Aorta (tissue), 5 donors: Measurements from ENCODE around the gene FLT3. TPM values are rescaled to one million over a fixed set of nuclear protein-coding genes. Genes with fewer than 3 reads are reported as not detected.

Source experiments
- ATAC-seq: fragments of 200-7000 bp; cut with Tn5 transposase; one replicate; pipeline ENCODE4 v1.9.1; 2022; ENCODE audit warnings: moderate library complexity; ENCODE audit not compliant: low FRiP score
- DNase-seq, 2 donors: peaks; one replicate each; pipeline ENCODE4 v3.0.0-alpha.2; 2020
- H3K27ac ChIP-seq, 2 donors: one replicate each; pipeline ENCODE4 v1.5.1; 2013; ENCODE audit warnings: low read length in 2 of 2, mild to moderate bottlenecking in 2 of 2, moderate library complexity in 2 of 2, control low read depth in 1 of 2, inconsistent platforms in 1 of 2, low read depth in 1 of 2
- H3K27me3 ChIP-seq, 2 donors: one replicate each; pipeline ENCODE4 v1.6.1; 2013; ENCODE audit warnings: control low read depth in 1 of 2, low read length in 1 of 2, mild to moderate bottlenecking in 1 of 2, moderate library complexity in 1 of 2; ENCODE audit not compliant: insufficient read depth in 2 of 2, control insufficient read depth in 1 of 2
- H3K36me3 ChIP-seq, 2 donors: one replicate each; pipeline ENCODE4 v1.6.1; 2013; ENCODE audit warnings: control low read depth in 1 of 2, low read length in 1 of 2, mild to moderate bottlenecking in 1 of 2; ENCODE audit not compliant: insufficient read depth in 2 of 2, control insufficient read depth in 1 of 2
- H3K4me1 ChIP-seq, 2 donors: one replicate each; pipeline ENCODE4 v1.6.1; 2013; ENCODE audit warnings: low read length in 2 of 2, control low read depth in 1 of 2, mild to moderate bottlenecking in 1 of 2, moderate library complexity in 1 of 2; ENCODE audit not compliant: insufficient read depth in 2 of 2, control insufficient read depth in 1 of 2
- H3K4me3 ChIP-seq, 2 donors: one replicate each; pipeline ENCODE4 v1.5.1; 2013; ENCODE audit warnings: low read length in 2 of 2, control low read depth in 1 of 2, mild to moderate bottlenecking in 1 of 2
- H3K9me3 ChIP-seq: one replicate; pipeline ENCODE4 v1.6.1; 2013; ENCODE audit warnings: mild to moderate bottlenecking, low read length; ENCODE audit not compliant: control insufficient read depth
- WGBS, 2 donors: extraction: QIAGEN DNeasy Blood & Tissue Kit; methylation state at CpG; one replicate each; pipeline ENCODE4 v1.1.7; 2013; 5-methylcytosine and 5-hydroxymethylcytosine counted together
- intact Hi-C, 2 donors: fragments of 100-400 bp; cut with DNase I; formaldehyde crosslinking; loops; one replicate each; pipeline versions ENCODE4 v1.14.2 to v1.15.0; 2022
- polyA plus RNA-seq, 2 donors: library from polyadenylated mRNA; stranded (reverse); fragments of 200-250 nt; gene quantifications; one replicate each; pipeline ENCODE4 v1.2.3, GENCODE V29; 2013
- total RNA-seq, 2 donors: library from RNA; stranded (reverse); fragmentation: NEBNext Ultra II Directional; extraction: Animal tissue kit (Norgen Biotek cat#: 25700); gene quantifications; one replicate each; pipeline ENCODE4 v1.2.1, GENCODE V29; 2021
- donor health status: healthy with polysubstance abuse.
- donor health status: Bipolar disorder and iron deficiency.
- donor health status: DM: no; HTN: no; CAD: no.
- donor health status: DM: no; HTN: no; CAD: no.
- donor health status: DM: yes; HTN: yes; CAD: no.

FLT3 gene
- total and polyA plus RNA-seq, 4 donors: 0.13 to 0.52 (median 0.40) TPM

- no peak for DNase-seq
- intact Hi-C loops: no loop called here
- WGBS, 2 donors: 75 to 77% methylated on average over 8 of the region's 8 CpGs
- Histone ChIP-seq H3K36me3 (no peaks in the 10 kb centered on the region), H3K4me1 (no peaks in the 10 kb centered on the region), H3K9me3 (peaks cover 1% of the 10 kb centered on the region), H3K4me3 (no peak overlapping the region), H3K27me3 (peaks cover 0 to 1% of the 10 kb centered on the region in 2 donors), H3K27ac (no peak overlapping the region)
- no peak for ATAC-seq
These were observed 72.6 kb downstream of the FLT3 start for GRCh38 chr13:28027607-28028364.

- Histone ChIP-seq H3K9me3 (peaks cover 1% of the 10 kb centered on the region), H3K36me3 (no peaks in the 10 kb centered on the region), H3K4me3 (no peak overlapping the region), H3K4me1 (no peaks in the 10 kb centered on the region), H3K27me3 (peaks cover 0 to 1% of the 10 kb centered on the region in 2 donors), H3K27ac (no peak overlapping the region)
- no peak for DNase-seq
- no peak for ATAC-seq
- intact Hi-C loops: no loop called here
These were observed 73.3 kb downstream of the FLT3 start for GRCh38 chr13:28027071-28027470.

- Histone ChIP-seq H3K4me3 (no peak overlapping the region), H3K27ac (no peak overlapping the region), H3K27me3 (peaks cover 0 to 1% of the 10 kb centered on the region in 2 donors), H3K36me3 (no peaks in the 10 kb centered on the region), H3K4me1 (no peaks in the 10 kb centered on the region), H3K9me3 (peaks cover 1% of the 10 kb centered on the region)
- 88 to 89% methylated on average over 9 of the region's 9 CpGs for WGBS, 2 donors
- intact Hi-C loops: no loop called here
- ATAC-seq (no peak), DNase-seq (no peak)
These were observed 73.9 kb downstream of the FLT3 start for GRCh38 chr13:28026508-28026907.

GRCh38 chr13:28022848-28023518 lies 77.4 kb downstream of the FLT3 start:
- intact Hi-C loops: no loop called here
- ATAC-seq (no peak), DNase-seq (no peak)
- no peaks in the 10 kb centered on the region for H3K4me1 ChIP-seq
- no peaks in the 10 kb centered on the region for H3K36me3 ChIP-seq
- no peak overlapping the region for H3K4me3 ChIP-seq
- no peaks in the 10 kb centered on the region for H3K9me3 ChIP-seq
- no peak overlapping the region for H3K27ac ChIP-seq
- 59 to 60% methylated on average over 9 of the region's 9 CpGs for WGBS, 2 donors
- peaks cover 0 to 1% of the 10 kb centered on the region in 2 donors for H3K27me3 ChIP-seq

GRCh38 chr13:28014301-28014700 lies 86.1 kb downstream of the FLT3 start:
- intact Hi-C loops: no loop called here
- Histone ChIP-seq H3K27ac (no peak overlapping the region), H3K4me3 (no peak overlapping the region), H3K4me1 (no peaks in the 10 kb centered on the region), H3K36me3 (no peaks in the 10 kb centered on the region), H3K27me3 (no peaks in the 10 kb centered on the region), H3K9me3 (no peaks in the 10 kb centered on the region)
- ATAC-seq (no peak), DNase-seq (no peak)
- WGBS, 2 donors: 47 to 48% methylated on average over 3 of the region's 3 CpGs

GRCh38 chr13:28013482-28013881 lies 86.9 kb downstream of the FLT3 start:
- H3K4me1 ChIP-seq: no peaks in the 10 kb centered on the region
- no peak for ATAC-seq
- H3K27me3 ChIP-seq: no peaks in the 10 kb centered on the region
- WGBS, 2 donors: 87 to 89% methylated on average over 1 of the region's 1 CpG
- H3K4me3 ChIP-seq: no peak overlapping the region
- H3K9me3 ChIP-seq: no peaks in the 10 kb centered on the region
- no peak for DNase-seq
- H3K36me3 ChIP-seq: no peaks in the 10 kb centered on the region
- H3K27ac ChIP-seq: no peak overlapping the region
- intact Hi-C loops: no loop called here

GRCh38 chr13:28012896-28013295 lies 87.5 kb downstream of the FLT3 start:
- no peak overlapping the region for H3K27ac ChIP-seq
- no peaks in the 10 kb centered on the region for H3K4me1 ChIP-seq
- no peak for ATAC-seq
- DNase-seq: no peak
- no peaks in the 10 kb centered on the region for H3K27me3 ChIP-seq
- no peak overlapping the region for H3K4me3 ChIP-seq
- no peaks in the 10 kb centered on the region for H3K9me3 ChIP-seq
- H3K36me3 ChIP-seq: no peaks in the 10 kb centered on the region
- intact Hi-C loops: no loop called here

GRCh38 chr13:28012383-28012782 lies 88.0 kb downstream of the FLT3 start:
- H3K27me3 ChIP-seq: no peaks in the 10 kb centered on the region
- H3K4me3 ChIP-seq: no peak overlapping the region
- 81 to 82% methylated on average over 4 of the region's 4 CpGs for WGBS, 2 donors
- no peaks in the 10 kb centered on the region for H3K36me3 ChIP-seq
- no peak for DNase-seq
- no peaks in the 10 kb centered on the region for H3K9me3 ChIP-seq
- H3K4me1 ChIP-seq: no peaks in the 10 kb centered on the region
- ATAC-seq: no peak
- no peak overlapping the region for H3K27ac ChIP-seq
- intact Hi-C loops: no loop called here

GRCh38 chr13:28010046-28010445 lies 90.3 kb downstream of the FLT3 start:
- Histone ChIP-seq H3K36me3 (no peaks in the 10 kb centered on the region), H3K4me3 (no peak overlapping the region), H3K27ac (no peak overlapping the region), H3K9me3 (no peaks in the 10 kb centered on the region), H3K4me1 (no peaks in the 10 kb centered on the region), H3K27me3 (no peaks in the 10 kb centered on the region)
- ATAC-seq: no peak
- no peak for DNase-seq
- 48 to 60% methylated on average over 5 of the region's 5 CpGs for whole genome bisulfite sequencing, 2 donors
- intact Hi-C loops: no loop called here
